G401.6 (cell line): ENCODE data around the gene CELF1.

Experiments used
- FAIRE-seq: peaks from 2 replicates; lab custom pipeline; 2012; peaks lifted over from hg19 to GRCh38; lab: Jason Lieb, UNC

The CELF1 gene

GRCh38 chr11:47508240-47508957 lies 44.5 kb downstream of the CELF1 start:
- no peak for FAIRE-seq

GRCh38 chr11:47507563-47508239 lies 45.2 kb downstream of the CELF1 start:
- no peak for FAIRE-seq

DNA sequence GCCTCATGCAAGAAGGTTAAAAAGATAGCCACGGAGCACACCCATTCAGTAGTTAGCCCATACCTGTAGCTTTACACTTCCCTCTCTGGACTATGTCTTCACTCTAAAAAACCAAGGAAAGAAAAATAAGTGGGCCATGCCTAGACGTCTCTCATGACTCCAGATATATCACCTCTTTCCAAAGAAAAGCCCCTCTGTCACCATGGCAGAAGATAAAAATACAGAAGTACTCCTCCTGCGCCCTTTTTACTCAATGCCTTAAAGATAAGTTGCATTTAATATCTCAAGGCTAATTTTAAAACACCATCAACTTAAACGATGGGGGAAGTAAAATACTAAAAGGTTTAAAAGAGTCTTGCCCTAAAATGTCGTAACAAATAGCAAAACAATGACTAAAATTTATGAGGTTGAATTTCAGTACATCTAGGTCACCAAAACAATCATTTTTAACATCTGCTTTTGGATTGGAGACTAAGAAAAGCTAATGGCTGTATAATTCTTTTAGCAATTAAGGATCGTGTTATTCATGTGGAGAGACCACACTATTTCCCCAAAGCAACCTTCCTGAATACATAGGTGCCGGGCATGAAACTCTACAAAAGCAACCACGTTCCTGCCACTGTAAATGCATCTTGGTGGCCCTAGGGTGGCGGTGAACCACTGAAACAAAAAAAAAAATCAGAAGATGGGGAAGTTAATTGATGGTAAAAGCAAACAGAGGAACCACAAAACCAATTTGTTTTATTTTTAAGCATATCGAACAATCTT lies 46.0 kb downstream of the CELF1 start:
- FAIRE-seq = no peak

DNA sequence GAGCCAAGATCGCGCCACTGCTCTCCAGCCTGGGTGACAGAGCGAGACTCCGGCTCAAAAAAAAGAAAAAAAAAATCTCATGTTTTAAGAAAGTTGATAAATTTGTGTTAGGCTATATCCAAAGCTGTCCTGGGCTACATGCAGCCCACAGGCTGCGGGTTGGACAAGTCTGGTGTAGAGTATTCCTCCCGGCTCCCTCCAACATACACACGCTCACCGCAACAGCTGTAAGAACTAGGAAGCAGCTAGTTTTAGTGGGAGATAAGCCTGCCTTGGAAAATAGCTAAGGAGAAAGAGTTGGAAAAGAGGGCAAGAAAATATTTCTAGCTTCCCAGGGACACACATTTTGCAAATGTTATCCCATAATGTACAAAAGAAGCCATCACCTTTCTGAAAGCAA lies 46.6 kb downstream of the CELF1 start:
- no peak for FAIRE-seq

GRCh38 chr11:47504910-47505309 lies 48.0 kb downstream of the CELF1 start:
- no peak for FAIRE-seq

- no peak for FAIRE-seq
Measured at GRCh38 chr11:47503227-47503626, 49.7 kb downstream of the CELF1 start.

DNA sequence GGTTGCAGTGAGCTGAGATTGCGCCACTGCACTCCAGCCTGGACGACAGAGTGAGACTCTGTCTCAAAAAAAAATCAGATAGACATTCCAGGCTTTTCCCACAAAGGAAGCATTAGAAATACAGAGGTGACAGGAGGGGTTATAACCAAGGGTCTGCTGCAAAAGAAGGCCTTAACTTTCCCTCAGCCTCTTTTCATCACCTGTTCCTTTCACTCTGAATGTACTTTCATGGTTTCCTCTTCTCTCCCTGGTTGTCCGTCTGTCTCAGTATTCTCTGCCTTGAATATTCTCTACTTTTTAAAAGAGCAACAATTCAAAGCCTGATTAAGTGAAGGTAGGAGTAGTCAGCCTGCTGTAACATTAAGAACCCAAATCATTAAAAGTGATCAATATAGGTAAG lies 50.2 kb downstream of the CELF1 start:
- no peak for FAIRE-seq

- no peak for FAIRE-seq
Measured at GRCh38 chr11:47501101-47501500, 51.8 kb downstream of the CELF1 start.

- no peak for FAIRE-seq
Measured at GRCh38 chr11:47500121-47500520, 52.8 kb downstream of the CELF1 start.

DNA sequence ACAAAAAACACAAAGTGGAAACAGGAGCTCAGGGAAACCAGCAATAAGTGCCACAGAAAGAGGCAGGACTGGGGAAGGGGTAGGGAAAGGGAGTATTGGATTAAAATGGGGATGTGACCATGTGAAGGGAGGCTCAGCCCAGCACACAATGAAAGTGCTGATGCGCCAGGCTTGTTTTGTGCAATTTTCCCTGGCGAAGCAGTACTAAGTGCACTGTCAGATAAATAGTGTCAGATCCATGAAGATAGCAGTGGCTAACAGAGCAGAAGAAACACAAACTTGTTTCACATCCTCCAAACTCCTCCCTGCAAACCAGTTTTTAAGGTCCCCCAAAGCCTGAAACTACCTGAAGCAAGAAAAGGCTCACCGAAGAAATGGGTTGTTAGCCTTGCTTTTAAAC lies 53.3 kb downstream of the CELF1 start:
- FAIRE-seq = no peak

DNA sequence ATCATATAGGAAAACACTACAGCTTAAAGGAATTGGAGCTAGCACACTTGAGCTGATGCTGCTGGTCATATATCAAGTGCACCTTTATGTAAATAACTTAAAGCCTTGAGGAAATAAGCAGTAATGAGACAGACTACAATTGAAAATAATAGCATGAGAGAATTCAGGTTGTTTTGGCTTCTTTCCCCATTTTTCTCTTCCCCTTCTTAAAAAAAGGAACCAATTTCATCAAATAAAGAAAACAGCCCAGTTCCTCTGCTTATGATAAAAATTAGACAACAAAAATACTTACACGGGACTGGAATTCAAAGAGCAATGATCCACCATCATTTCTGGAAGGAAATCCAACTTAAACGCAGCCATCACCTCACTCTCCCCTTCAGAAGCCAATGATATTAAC lies 53.8 kb downstream of the CELF1 start:
- FAIRE-seq = no peak

DNA sequence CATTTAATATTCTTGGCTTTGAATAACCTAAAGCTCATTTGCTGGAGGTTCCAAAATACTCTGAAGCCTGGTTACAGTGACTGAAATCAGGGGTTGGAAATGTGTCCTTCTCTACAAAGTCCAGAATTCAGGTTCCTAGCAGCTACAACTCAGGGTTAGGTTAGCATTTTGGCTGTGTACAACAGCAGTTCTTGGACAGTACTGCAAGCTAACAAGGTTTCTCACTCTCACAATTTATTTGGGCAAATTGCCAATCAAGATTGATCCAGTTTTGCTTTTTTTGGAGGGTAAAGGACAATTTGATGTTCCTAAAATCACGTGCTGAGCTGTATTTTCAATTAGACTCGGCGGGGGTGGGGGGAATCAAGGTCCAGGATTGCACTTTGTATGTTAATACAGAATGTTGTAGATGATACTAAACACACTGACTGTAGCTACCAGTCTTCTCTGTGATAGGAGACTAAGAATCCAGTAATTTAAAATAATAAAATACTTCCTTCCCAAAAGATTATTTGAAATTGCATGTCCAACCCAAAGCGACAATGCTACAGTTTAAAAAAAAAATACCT lies 54.3 kb downstream of the CELF1 start:
- no peak for FAIRE-seq

DNA sequence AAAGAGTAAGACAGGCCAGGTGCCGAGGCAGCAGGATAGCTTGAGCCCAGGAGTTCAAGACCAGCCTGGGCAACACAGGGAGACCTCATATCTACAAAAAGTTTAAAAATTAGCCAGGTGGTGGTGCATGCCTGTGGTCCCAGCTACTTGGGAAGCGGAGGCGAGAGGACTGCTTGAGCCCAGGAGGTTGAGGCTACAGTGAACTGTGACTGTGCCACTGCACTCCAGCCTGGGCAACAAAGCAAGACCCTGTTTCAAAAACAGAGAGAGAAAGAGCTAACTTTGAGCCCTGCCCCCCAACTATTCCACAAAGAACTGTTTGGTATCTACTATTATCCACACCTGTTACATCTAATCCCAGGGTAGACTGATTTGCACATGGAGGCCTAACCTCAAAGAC lies 54.8 kb downstream of the CELF1 start:
- FAIRE-seq = no peak

DNA sequence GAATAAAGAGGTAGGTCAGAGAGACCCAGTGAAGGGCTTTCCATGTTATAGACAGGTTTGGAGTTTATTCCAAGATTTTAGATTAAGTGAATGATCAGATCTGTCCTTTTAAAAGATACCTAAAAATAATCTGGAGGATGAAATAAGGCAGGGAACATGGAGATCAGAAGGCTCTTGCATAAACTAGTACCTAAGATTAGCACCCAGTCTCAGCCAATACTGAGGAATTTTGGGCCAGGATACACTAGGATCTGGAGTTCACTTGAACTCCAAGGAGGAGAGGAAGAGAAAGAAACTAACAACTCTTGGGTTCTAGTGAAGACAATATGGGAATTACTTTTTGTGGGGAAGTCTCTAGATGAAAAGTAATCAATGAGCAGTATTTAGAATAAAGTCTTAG lies 56.1 kb downstream of the CELF1 start:
- FAIRE-seq = no peak

GRCh38 chr11:47495856-47496217 lies 57.1 kb downstream of the CELF1 start:
- no peak for FAIRE-seq

GRCh38 chr11:47495011-47495855 lies 57.7 kb downstream of the CELF1 start:
- no peak for FAIRE-seq

DNA sequence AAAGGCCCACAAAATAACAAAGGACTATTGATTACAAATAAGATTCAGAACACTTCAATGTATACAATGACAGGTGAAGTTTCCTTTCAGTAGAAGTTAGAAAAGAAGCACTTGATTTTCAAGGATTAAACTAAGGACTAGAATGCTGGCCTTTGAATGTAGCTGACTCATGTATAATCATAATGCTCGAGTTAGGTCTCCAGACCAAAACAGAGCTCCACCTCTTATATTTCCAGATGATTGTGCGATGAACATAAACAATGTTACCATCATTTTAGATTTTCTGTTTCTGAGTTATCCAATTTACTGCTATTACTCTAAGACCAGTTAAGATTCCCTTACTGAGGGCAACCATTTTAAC lies 63.6 kb downstream of the CELF1 start:
- no peak for FAIRE-seq

GRCh38 chr11:47488674-47489394 lies 64.1 kb downstream of the CELF1 start:
- no peak for FAIRE-seq

GRCh38 chr11:47488111-47488510 lies 64.8 kb downstream of the CELF1 start:
- FAIRE-seq = no peak

GRCh38 chr11:47487421-47487820 lies 65.5 kb downstream of the CELF1 start:
- no peak for FAIRE-seq

- FAIRE-seq = no peak
Measured at GRCh38 chr11:47485107-47485506, 67.8 kb downstream of the CELF1 start.

- FAIRE-seq = no peak
Measured at GRCh38 chr11:47483457-47483856, 69.5 kb downstream of the CELF1 start.
